Lower leg skin (tissue), 3 donors: ENCODE measurements around the gene PCNX4.

Experiments used
- POLR2A ChIP-seq, 2 donors: fragments of 450-650 bp; IDR thresholded peaks; one replicate each; pipeline ENCODE4 v1.6.1; 2016 to 2017; ENCODE audit warnings: antibody characterized with exemption in 2 of 2, mild to moderate bottlenecking in 1 of 2, moderate library complexity in 1 of 2
- TF ChIP-seq, protein P1 (sequence below), 3 donors: fragments of 450-650 bp; IDR thresholded peaks; one replicate each; pipeline ENCODE4 v1.5.1; 2016; ENCODE audit warnings: antibody characterized with exemption in 3 of 3, mild to moderate bottlenecking in 3 of 3, moderate library complexity in 2 of 3

GRCh38 chr14:60212503-60213371 lies 121.0 kb downstream of the PCNX4 start:
- TF ChIP-seq POLR2A (IDR thresholded peaks at IDR 0.05), result no peak
- TF ChIP-seq, protein P1, sequence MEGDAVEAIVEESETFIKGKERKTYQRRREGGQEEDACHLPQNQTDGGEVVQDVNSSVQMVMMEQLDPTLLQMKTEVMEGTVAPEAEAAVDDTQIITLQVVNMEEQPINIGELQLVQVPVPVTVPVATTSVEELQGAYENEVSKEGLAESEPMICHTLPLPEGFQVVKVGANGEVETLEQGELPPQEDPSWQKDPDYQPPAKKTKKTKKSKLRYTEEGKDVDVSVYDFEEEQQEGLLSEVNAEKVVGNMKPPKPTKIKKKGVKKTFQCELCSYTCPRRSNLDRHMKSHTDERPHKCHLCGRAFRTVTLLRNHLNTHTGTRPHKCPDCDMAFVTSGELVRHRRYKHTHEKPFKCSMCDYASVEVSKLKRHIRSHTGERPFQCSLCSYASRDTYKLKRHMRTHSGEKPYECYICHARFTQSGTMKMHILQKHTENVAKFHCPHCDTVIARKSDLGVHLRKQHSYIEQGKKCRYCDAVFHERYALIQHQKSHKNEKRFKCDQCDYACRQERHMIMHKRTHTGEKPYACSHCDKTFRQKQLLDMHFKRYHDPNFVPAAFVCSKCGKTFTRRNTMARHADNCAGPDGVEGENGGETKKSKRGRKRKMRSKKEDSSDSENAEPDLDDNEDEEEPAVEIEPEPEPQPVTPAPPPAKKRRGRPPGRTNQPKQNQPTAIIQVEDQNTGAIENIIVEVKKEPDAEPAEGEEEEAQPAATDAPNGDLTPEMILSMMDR (IDR thresholded peaks at IDR 0.05), result no peak
